NCI-H1694 treated with DMSO at 0.1 percent for 48 hours (cell line): Measurements from ENCODE around the gene FBXO38.

Experiments used
- DNase-seq: peaks from one replicate; lab custom pipeline; 2025; lab: John Stamatoyannopoulos, UW

Gene FBXO38

GRCh38 chr5:148474025-148474511 lies 90.3 kb downstream of the FBXO38 start:
- DNase-seq: no peak

DNA sequence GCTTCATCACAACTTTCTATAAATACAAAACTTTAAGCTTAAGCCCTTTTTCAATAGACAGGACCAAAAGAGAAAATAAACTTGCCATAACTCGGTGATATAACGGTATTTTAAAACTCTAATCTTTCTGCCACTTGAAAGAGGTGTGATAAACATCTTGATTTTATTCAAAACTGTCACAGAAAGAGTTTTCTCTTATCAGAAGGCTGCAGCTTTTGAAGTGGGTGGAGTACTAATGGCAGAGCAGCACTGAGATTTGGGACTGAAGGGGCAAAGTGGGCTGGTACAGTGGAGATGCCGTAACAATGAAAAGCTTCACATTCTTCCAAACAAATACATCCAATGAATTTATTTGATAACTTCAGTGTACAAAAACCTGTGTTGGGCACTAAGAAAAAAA lies 92.5 kb downstream of the FBXO38 start:
- DNase-seq: no peak

DNA sequence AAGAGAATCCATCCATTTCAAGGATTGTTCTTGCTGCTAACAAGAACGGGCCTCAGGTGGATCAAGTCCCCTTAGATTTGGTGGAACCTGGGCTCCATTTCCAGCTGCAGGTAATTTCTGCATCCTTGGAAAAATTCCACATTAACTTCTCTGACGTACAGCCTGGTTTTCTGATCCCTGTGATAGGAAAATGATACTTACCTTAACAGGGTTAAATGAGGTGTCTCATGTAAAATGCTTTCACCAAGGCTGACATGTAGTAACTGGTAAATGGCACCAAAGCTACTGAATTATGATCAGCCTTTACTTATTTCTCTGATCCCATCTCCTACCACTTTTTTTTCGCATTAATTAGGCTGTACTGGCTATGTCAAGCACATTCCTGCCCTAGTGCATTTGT lies 93.7 kb downstream of the FBXO38 start:
- no peak for DNase-seq

- DNase-seq: no peak
Measured at GRCh38 chr5:148482196-148482595, 98.4 kb downstream of the FBXO38 start.

DNA sequence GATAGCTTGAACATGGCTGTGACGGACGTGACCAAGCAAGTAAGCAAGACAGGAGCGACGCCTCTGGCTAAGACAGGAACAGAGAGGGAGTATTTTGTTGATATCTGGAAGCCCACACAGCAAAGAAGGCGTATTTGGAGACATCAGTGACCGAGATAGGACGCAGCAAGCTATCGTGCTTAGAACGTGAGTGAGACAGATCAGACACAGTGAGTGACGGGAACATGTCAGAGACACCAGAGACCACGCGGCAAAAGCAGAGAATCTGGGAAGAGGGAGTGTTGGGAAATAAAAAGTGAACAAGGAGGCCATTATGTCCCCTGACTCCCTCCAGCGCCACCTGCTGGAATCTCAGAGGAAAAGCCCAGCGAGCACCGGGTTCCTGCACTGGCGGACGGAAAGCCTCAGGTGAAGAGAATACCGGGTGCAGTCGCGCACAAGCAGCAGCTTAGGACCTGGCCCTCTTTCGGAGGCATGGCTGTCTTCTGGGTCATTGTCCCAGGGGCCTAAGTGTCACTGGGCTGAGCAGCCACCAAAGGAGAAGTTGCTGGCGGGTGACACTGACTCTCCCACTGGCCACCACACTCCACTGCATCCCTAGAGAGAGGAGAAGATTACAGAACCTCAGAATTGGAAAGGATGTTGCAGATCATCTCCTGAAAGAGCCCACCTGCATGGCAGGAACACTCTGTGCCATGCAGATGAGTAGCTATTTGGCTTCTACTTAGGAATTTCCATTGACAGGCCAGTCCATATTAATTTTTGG lies 99.1 kb downstream of the FBXO38 start:
- DNase-seq: peak; percentile 42

- DNase-seq: no peak
Measured at GRCh38 chr5:148483750-148484149, 100.0 kb downstream of the FBXO38 start.

DNA sequence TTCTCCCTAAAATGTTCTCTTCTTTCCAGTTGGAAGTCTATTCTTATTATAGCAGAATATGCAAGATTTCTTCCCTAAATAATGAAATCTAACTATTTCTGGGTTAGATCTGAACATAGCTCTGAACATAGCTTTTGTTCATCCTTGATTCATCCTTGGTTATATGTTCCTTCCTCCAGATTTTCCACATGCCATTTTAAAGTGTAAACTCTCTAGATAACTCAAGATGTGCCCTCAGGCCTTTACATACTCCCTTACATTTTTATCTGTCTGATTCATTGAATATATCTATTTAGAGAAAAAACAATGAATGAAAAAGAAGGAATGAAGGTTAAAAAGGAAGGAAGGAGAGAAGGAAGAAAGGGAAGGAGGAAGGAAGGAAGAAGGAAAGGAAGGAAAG lies 100.9 kb downstream of the FBXO38 start:
- DNase-seq: no peak

GRCh38 chr5:148486456-148486855 lies 102.7 kb downstream of the FBXO38 start:
- DNase-seq: no peak

GRCh38 chr5:148488757-148489156 lies 105.0 kb downstream of the FBXO38 start:
- no peak for DNase-seq

DNA sequence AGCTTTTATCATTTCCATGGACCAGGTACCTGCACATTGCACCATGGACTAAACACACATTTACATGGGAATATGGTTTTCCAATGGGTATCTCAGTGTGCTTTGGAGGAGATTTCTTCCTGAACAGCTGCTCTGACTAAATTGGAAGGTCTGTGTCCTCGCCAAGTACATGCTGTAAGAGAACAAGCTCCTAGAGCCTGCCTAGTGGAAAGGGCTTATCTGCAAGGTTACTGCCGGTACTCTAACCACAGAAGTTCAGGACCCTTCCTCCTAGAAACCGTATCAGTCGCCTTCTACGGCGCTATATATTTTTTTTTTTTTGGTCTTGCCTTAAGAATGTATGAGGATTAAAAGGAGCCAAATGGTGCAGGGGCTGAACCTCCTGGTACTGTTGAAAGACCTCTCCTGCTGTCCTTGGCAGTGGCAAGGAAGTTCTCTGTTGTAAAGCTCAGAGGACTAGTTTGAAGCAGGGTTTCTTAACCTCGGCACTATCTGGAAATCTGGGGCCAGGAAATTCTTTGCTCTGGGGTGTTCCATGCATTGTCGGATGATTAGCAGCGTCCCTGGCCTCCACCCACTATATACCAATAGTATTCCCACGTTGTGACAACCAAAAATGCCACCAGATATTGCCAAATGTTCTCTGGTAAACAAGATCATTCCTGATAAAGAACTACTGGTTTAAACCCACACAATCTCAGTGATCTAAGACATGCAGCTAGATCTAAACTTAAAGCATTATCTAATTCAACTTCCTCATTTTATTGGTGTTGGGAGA lies 107.4 kb downstream of the FBXO38 start:
- no peak for DNase-seq

GRCh38 chr5:148491793-148492184 lies 108.0 kb downstream of the FBXO38 start:
- no peak for DNase-seq

DNA sequence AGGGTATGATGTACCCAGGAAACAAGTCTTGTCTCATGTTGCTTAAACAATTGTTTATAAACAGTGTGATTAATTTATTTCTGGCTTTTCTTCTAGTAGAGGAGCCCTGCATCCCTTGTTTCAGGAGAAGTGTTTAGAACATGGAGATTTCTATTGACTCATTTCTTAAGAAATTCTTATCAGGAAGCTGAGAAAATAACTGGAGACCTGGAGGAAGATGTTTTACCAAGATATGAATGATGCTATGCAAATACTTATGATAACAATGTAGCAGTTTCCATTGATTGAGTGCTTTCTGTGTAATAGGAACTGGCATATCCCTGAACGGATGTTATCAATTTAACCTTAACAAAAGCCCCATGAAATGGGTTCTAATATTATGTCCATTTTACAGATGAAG lies 108.6 kb downstream of the FBXO38 start:
- no peak for DNase-seq
